Body of pancreas (tissue), 4 donors: Measurements from ENCODE around the gene PKP4. TPM values are rescaled to one million over a fixed set of nuclear protein-coding genes. Genes with fewer than 3 reads are reported as not detected.

Experiments used
- ATAC-seq: fragments of 150-250 bp; one replicate; pipeline ENCODE4 v1.9.1; 2016
- DNase-seq, 4 donors: peaks; one replicate each; pipeline ENCODE4 v3.0.0-alpha.2; 2019
- H3K27ac ChIP-seq, 4 donors: fragments of 200-600 bp; sonication (generic); 1 replicate in 3 of 4; 2 replicates in 1 of 4; pipeline versions ENCODE4 v1.5.1 to v1.6.1; 2016 to 2019; ENCODE audit warnings: mild to moderate bottlenecking in 1 of 4, mixed read lengths in 1 of 4, moderate library complexity in 1 of 4
- H3K27me3 ChIP-seq, 2 donors: fragments of 200-600 bp; sonication (generic); one replicate each; pipeline ENCODE4 v1.6.0; 2016; ENCODE audit warnings: mild to moderate bottlenecking in 1 of 2
- H3K36me3 ChIP-seq, 2 donors: fragments of 200-600 bp; sonication (generic); replicated peaks in 1 of 2; 2 replicates each; pipeline ENCODE4 v1.5.1; 2016; ENCODE audit warnings: low read depth in 2 of 2; ENCODE audit not compliant: insufficient read depth in 1 of 2
- H3K4me1 ChIP-seq: fragments of 200-600 bp; sonication (generic); one replicate; pipeline ENCODE4 v1.6.0; 2016
- H3K4me3 ChIP-seq, 2 donors: fragments of 200-600 bp; sonication (generic); 1 replicate in 1 of 2; 2 replicates in 1 of 2; pipeline ENCODE4 v1.5.1; 2016 to 2019
- H3K9me3 ChIP-seq, 3 donors: fragments of 200-600 bp; sonication (generic); 1 replicate in 2 of 3; 2 replicates in 1 of 3; pipeline ENCODE4 v1.5.1; 2016
- CTCF ChIP-seq, 7 experiments: fragments of 450-650 bp in 4 of 7; fragments of 200-600 bp in 3 of 7; sonication (generic) in 3 of 7; IDR thresholded peaks; one replicate each; pipeline ENCODE4 v1.5.1; 2016 to 2019; ENCODE audit warnings: antibody characterized with exemption in 7 of 7
- POLR2A ChIP-seq, 3 donors: fragments of 450-650 bp; IDR thresholded peaks; one replicate each; pipeline ENCODE4 v1.6.1; 2016; ENCODE audit warnings: antibody characterized with exemption in 3 of 3, mild to moderate bottlenecking in 2 of 3
- WGBS, 2 donors: methylation state at CpG; one replicate each; pipeline ENCODE4 v1.1.5; 2017; 5-methylcytosine and 5-hydroxymethylcytosine counted together
- intact Hi-C: fragments of 100-400 bp; cut with DNase I; formaldehyde crosslinking; loops from one replicate; pipeline ENCODE4 v1.15.1; 2023
- small RNA-seq: library from RNA; depleted of rRNA; stranded (forward); fragments of <200 nt; gene quantifications from one replicate; pipeline ENCODE3, GENCODE V24; 2016
- total RNA-seq, 2 donors: library from RNA; depleted of rRNA; stranded (reverse); fragments of >200 nt; gene quantifications; one replicate each; pipeline ENCODE4 v1.1.0, GENCODE V29; 2016

The PKP4 gene
- total RNA-seq, 2 donors from 2014 or later = 36.3 to 50.1 TPM

- intact Hi-C loops = no loop called here
- H3K36me3 ChIP-seq = no peaks in the 10 kb centered on the region
- no peaks in the 10 kb centered on the region for H3K9me3 ChIP-seq
- TF ChIP-seq POLR2A (IDR thresholded peaks at IDR 0.05) = no peak
- TF ChIP-seq CTCF (IDR thresholded peaks at IDR 0.05) = no peak
- WGBS, 2 donors = 67 to 87% methylated on average over 16 of the region's 16 CpGs
- H3K4me3 ChIP-seq = no peak overlapping the region
- peaks cover 2% of the 10 kb centered on the region for H3K4me1 ChIP-seq
- no peak for ATAC-seq
- DNase-seq = no peak
- no peaks in the 10 kb centered on the region for H3K27me3 ChIP-seq
- H3K27ac ChIP-seq = no peak overlapping the region
Observed at GRCh38 chr2:158729873-158730620, 273.3 kb downstream of the PKP4 start.

- H3K27me3 ChIP-seq = no peaks in the 10 kb centered on the region
- WGBS, 2 donors = 86 to 89% methylated on average over 6 to 9 of the region's 9 CpGs
- intact Hi-C loops = no loop called here
- DNase-seq (no peak), ATAC-seq (no peak)
- H3K36me3 ChIP-seq = no peaks in the 10 kb centered on the region
- TF ChIP-seq CTCF (IDR thresholded peaks at IDR 0.05) (no peak), POLR2A (IDR thresholded peaks at IDR 0.05) (no peak)
- H3K4me3 ChIP-seq = no peak overlapping the region
- no peak overlapping the region for H3K27ac ChIP-seq
- no peaks in the 10 kb centered on the region for H3K4me1 ChIP-seq
- H3K9me3 ChIP-seq = no peaks in the 10 kb centered on the region
Observed at GRCh38 chr2:158730621-158731140, 273.9 kb downstream of the PKP4 start.

DNA sequence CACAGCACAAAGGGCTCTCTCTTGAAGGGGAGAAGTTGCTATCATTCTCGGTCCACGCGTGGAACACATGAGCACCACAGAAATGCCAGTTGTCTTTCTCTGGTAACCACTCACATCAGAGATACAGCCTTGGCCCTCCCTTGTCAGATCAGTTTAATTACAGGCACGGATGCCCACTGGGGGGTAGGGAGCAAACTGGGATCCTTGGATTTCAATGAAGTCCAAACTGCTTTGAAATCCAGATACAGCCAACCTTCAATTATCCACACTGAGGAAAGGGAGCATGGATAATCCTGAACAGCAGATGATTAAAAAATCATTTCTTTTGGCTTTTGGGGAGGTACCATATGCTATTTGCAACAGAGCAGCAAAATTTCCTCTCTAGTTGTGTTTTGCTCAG is 274.6 kb downstream of the PKP4 start:
- Histone ChIP-seq H3K36me3 (no peaks in the 10 kb centered on the region), H3K27ac (no peak overlapping the region), H3K4me1 (no peaks in the 10 kb centered on the region), H3K9me3 (no peaks in the 10 kb centered on the region), H3K27me3 (no peaks in the 10 kb centered on the region), H3K4me3 (no peak overlapping the region)
- 88 to 93% methylated on average over 4 of the region's 4 CpGs for WGBS, 2 donors
- no peak for TF ChIP-seq CTCF (IDR thresholded peaks at IDR 0.05)
- TF ChIP-seq POLR2A (IDR thresholded peaks at IDR 0.05) = no peak
- intact Hi-C loops = no loop called here
- ATAC-seq (no peak), DNase-seq (no peak)

Small RNAs within 50 kb of the gene (small RNA-seq; reads per million reads assigned to genes)
- not detected for gene AC005042.3
- gene RN7SL393P = not detected

Other genes starting within 250 kb of the PKP4 start
- gene CCDC148, start 199 bp upstream of the PKP4 start, total RNA-seq = under 1 TPM; 0.66 to 0.78 TPM